ENCODE measurements around the gene ARHGEF28. TPM values are rescaled to one million over a fixed set of nuclear protein-coding genes. Genes with fewer than 3 reads are reported as not detected.

ARHGEF28 gene
- total RNA-seq, 4 donors from 2014 or later: 30.9 to 54.7 (median 36.2) TPM

DNA sequence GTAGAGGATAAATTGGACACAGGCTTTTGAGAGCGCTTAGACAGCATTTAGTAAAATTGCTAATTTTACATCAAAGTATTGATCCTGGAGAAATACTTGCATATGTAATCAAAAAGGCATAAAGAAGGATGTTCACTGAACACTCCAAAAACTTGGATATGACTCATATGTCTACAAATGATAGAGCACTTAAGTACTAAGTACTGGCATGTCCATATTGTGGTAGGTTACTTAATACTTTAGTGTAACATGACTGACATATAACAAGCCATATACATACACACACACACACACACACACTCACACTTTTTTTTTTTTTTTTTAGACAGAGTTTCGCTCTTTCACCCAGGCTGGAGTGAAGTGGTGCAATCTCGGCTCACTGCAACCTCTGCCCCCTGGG, 361.9 kb downstream of the ARHGEF28 start:
- no peak overlapping the region for H3K4me3 ChIP-seq (ENCODE audit: low read depth, poor library complexity, severe bottlenecking)
- TF ChIP-seq CTCF (IDR thresholded peaks at IDR 0.05) (no peak), POLR2A (IDR thresholded peaks at IDR 0.05) (no peak)
- 95 to 97% methylated on average over 3 of the region's 3 CpGs for WGBS, 2 donors
- no peak for DNase-seq (ENCODE audit: low spot score in 2 of 2)
- intact Hi-C loops (cut with DNase I; ENCODE audit: low total_unique reads): no loop called here

GRCh38 chr5:73989956-73990355, 364.0 kb downstream of the ARHGEF28 start:
- no peak for DNase-seq (ENCODE audit: low spot score in 2 of 2)
- WGBS, 2 donors: 46 to 48% methylated on average over 3 of the region's 3 CpGs
- no peak overlapping the region for H3K4me3 ChIP-seq (ENCODE audit: low read depth, poor library complexity, severe bottlenecking)
- TF ChIP-seq POLR2A (IDR thresholded peaks at IDR 0.05) (no peak), CTCF (IDR thresholded peaks at IDR 0.05) (no peak)
- intact Hi-C loops (cut with DNase I; ENCODE audit: low total_unique reads): no loop called here

Other genes with a start within 250 kb of the ARHGEF28 start
- gene FOXD1, start 177.4 kb upstream of the ARHGEF28 start, total RNA-seq: 1 to 10 TPM in 3 of 4 donors, under 1 TPM in 1; 0.63 to 2.2 (median 1.8) TPM
- gene BTF3, start 127.8 kb upstream of the ARHGEF28 start, total RNA-seq: 1,000 to 10,000 TPM in 1 of 4 donors, 100 to 1,000 TPM in 3; 596 to 1,008 (median 649) TPM
- gene ANKRA2, start 60.6 kb upstream of the ARHGEF28 start, total RNA-seq: 10 to 100 TPM; 19.4 to 56.1 (median 27.6) TPM
- gene UTP15, start 60.5 kb upstream of the ARHGEF28 start, total RNA-seq: 10 to 100 TPM; 13.0 to 37.1 (median 15.4) TPM